ENCODE measurements around the gene DIPK1C. TPM values are rescaled to one million over a fixed set of nuclear protein-coding genes. Genes with fewer than 3 reads are reported as not detected.

DIPK1C gene
- total and polyA plus RNA-seq, 2 of the 4 experiments (the other 2 are of a cell fraction), result not detected

- in situ Hi-C loops (cut with MboI; ENCODE audit: low sequenced_read_pairs), result no loop called here
These were observed 39.6 kb upstream of the DIPK1C start for GRCh38 chr18:74496508-74497323.

More at GRCh38 chr18:74496508-74497323, 39.6 kb upstream of the DIPK1C start:
- no peak overlapping the region for H2BK15ac ChIP-seq (ENCODE audit: low read depth, low read length)
- peak overlapping the region; percentile 37; the same call in 1 of the 2 replicates for H4K91ac ChIP-seq (ENCODE audit: insufficient read depth, low read depth, low read length)
- peaks cover 8% of the 10 kb centered on the region for H3K36me3 ChIP-seq (ENCODE audit: control insufficient read depth, insufficient read depth, low read length)
- peak overlapping the region; percentile 60; the same call in 1 of the 2 replicates for H3K23ac ChIP-seq (ENCODE audit: low read depth, low read length)
- no TSS peak for BruUV-seq (replicated peaks)
- H3K79me1 ChIP-seq (ENCODE audit: low read depth in 1 of 2, low read length in 2 of 2), result peaks cover 16 to 27% of the 10 kb centered on the region in 2 experiments
- TF ChIP-seq NFE2L2 (IDR thresholded peaks at IDR 0.05; ENCODE audit: low read depth, low read length) (no peak), CHD1 (IDR thresholded peaks at IDR 0.05; ENCODE audit: low read depth, low read length) (0 out of 2 replicates have a peak, but pooled peaks have one; percentile 78)
- no peak overlapping the region for H2BK20ac ChIP-seq (ENCODE audit: low read depth, low read length)
- dilution Hi-C loops (cut with HindIII; ENCODE audit: low sequenced_read_pairs, unreplicated experiment), result no loop called here
- H2AK9ac ChIP-seq (replicated peaks; ENCODE audit: low read depth, low read length, poor library complexity), result peak overlapping the region; percentile 60
- H2AK5ac ChIP-seq (ENCODE audit: low read depth, low read length), result 0 out of 2 replicates have a peak overlapping the region, but pooled peaks have one; percentile 16
- peak overlapping the region; percentile 88 for H3K4me2 ChIP-seq (ENCODE audit: low read depth, low read length)
- DNase-seq, result peak; percentile 42
- no peak overlapping the region for H3K18ac ChIP-seq (ENCODE audit: low read depth, low read length)
- intact Hi-C loops (cut with micrococcal nuclease), result loop anchor here (2.0 to 5.0 kb wide), 3 partner anchors 56 to 1851 kb away; no protein-coding TSS in a partner anchor
- no peaks in the 10 kb centered on the region for H4K20me1 ChIP-seq (ENCODE audit: insufficient read depth, low read length)
- peak overlapping the region; percentile 49 to 72 for H4K8ac ChIP-seq (ENCODE audit: low read depth in 2 of 2, low read length in 2 of 2)
- peak overlapping the region; percentile 79 for H3K4me3 ChIP-seq (ENCODE audit: insufficient read depth, low read depth, low read length)
- peak overlapping the region; percentile 10 for H2BK5ac ChIP-seq (ENCODE audit: low read depth, low read length, poor library complexity, severe bottlenecking)
- H3K9me1 ChIP-seq (ENCODE audit: insufficient read depth, low read length), result peaks cover 4% of the 10 kb centered on the region; the same call in 1 of the 2 replicates
- peak overlapping the region; percentile 26; the same call in 1 of the 2 replicates for H3K56ac ChIP-seq (ENCODE audit: extremely low read depth, insufficient read depth, low read length)
- peak overlapping the region; percentile 44; the same call in 1 of the 2 replicates for H3K14ac ChIP-seq (replicated peaks; ENCODE audit: low read depth, low read length)
- H3K4me1 ChIP-seq (ENCODE audit: control insufficient read depth, insufficient read depth, low read length), result peaks cover 5% of the 10 kb centered on the region; the same call in 1 of the 2 replicates
- H3K27me3 ChIP-seq (ENCODE audit: control insufficient read depth, insufficient read depth, low read length), result peaks cover 2% of the 10 kb centered on the region; the same call in 1 of the 2 replicates
- peak overlapping the region; percentile 9 for H3K4ac ChIP-seq (ENCODE audit: low read depth, low read length)
- H3K9me3 ChIP-seq (ENCODE audit: control insufficient read depth, insufficient read depth, low read length), result peaks cover 3% of the 10 kb centered on the region; the same call in 1 of the 2 replicates
- ATAC-seq (ENCODE audit: low read depth), result peak; percentile 71
- peak overlapping the region; percentile 49; the same call in 1 of the 2 replicates for H4K5ac ChIP-seq (ENCODE audit: low read depth, low read length)
- WGBS, 2 experiments (ENCODE audit: extremely low coverage in 2 of 2, insufficient read length in 1 of 2), result 0% methylated on average over 15 of the region's 48 CpGs; no CpG with 5 or more reads in 1 of the 2 experiments
- CTCF ChIA-PET, result interaction anchor here (0.6 to 1.5 kb wide), 4 partner anchors 9 to 1507 kb away, joined by 3 to 4 read pairs (median 4); no protein-coding TSS in a partner anchor
- POLR2A ChIA-PET (ENCODE audit: unreplicated experiment), result interaction anchor here (0.6 kb wide), 2 partner anchors 55 to 648 kb away, joined by 4 to 10 read pairs; no protein-coding TSS in a partner anchor
- H2BK120ac ChIP-seq (ENCODE audit: low read depth, low read length), result no peak overlapping the region
- peak overlapping the region; percentile 98 for H2AFZ ChIP-seq (replicated peaks; ENCODE audit: low read length, poor library complexity)
- peak overlapping the region; percentile 61 for H3K27ac ChIP-seq (ENCODE audit: insufficient read depth, low read length)
- H3K9ac ChIP-seq (ENCODE audit: low read depth, low read length), result peak overlapping the region; percentile 60

All from IMR-90 (cell line).